PC-3 (cell line): ENCODE results near the gene SEMA3C.

Experiments
- CTCF ChIP-seq: fragments of 300-600 bp; sonication (generic); conservative IDR thresholded peaks from 2 replicates; pipeline ENCODE4 v1.5.1; 2017; ENCODE audit warnings: antibody characterized with exemption, low read depth, mild to moderate bottlenecking, low read length
- EZH2 ChIP-seq: fragments of 300-600 bp; sonication (generic); IDR thresholded peaks from one replicate; pipeline ENCODE4 v1.6.1; 2017; ENCODE audit warnings: antibody characterized with exemption, mild to moderate bottlenecking, low read length; ENCODE audit not compliant: unreplicated experiment
- EZH2phosphoT487 ChIP-seq: fragments of 300-600 bp; sonication (generic); IDR thresholded peaks from 2 replicates; pipeline ENCODE4 v1.6.1; 2018; ENCODE audit warnings: mild to moderate bottlenecking, antibody characterized with exemption, low read length, borderline replicate concordance

- TF ChIP-seq CTCF (no peak), EZH2 (no peak), EZH2phosphoT487 (no peak)
These were observed 148.2 kb downstream of the SEMA3C start for GRCh38 chr7:80770675-80771081.
